Measurements from ENCODE around the gene VWF. TPM values are rescaled to one million over a fixed set of nuclear protein-coding genes. Genes with fewer than 3 reads are reported as not detected.

VWF gene
- total and polyA plus RNA-seq, 9 donors = 47.8 to 98.6 (median 80.7) TPM

GRCh38 chr12:5910790-5911548 lies 213.5 kb downstream of the VWF start:
- DNase-seq = no peak
- H3K4me3 ChIP-seq (ENCODE audit: low read length) = no peak overlapping the region
- peaks cover 8% of the 10 kb centered on the region for H3K27me3 ChIP-seq (ENCODE audit: control insufficient read depth, insufficient read depth, low read length)
- no peaks in the 10 kb centered on the region for H3K9me3 ChIP-seq (replicated peaks; ENCODE audit: control insufficient read depth, low read depth, low read length)
- H3K4me1 ChIP-seq (ENCODE audit: control insufficient read depth, insufficient read depth, low read length) = no peaks in the 10 kb centered on the region
- no peak overlapping the region for H3K27ac ChIP-seq (ENCODE audit: low read length)
- H3K36me3 ChIP-seq (ENCODE audit: control insufficient read depth, insufficient read depth, low read length) = no peaks in the 10 kb centered on the region
- 92% methylated on average over 4 of the region's 7 CpGs for WGBS (ENCODE audit: insufficient coverage)

- Histone ChIP-seq H3K4me1 (ENCODE audit: control insufficient read depth, insufficient read depth, low read length) (no peaks in the 10 kb centered on the region), H3K27ac (ENCODE audit: low read length) (no peak overlapping the region), H3K9me3 (replicated peaks; ENCODE audit: control insufficient read depth, low read depth, low read length) (no peaks in the 10 kb centered on the region), H3K4me3 (ENCODE audit: low read length) (no peak overlapping the region), H3K27me3 (ENCODE audit: control insufficient read depth, insufficient read depth, low read length) (peaks cover 9% of the 10 kb centered on the region), H3K36me3 (ENCODE audit: control insufficient read depth, insufficient read depth, low read length) (no peaks in the 10 kb centered on the region)
- 84% methylated on average over 5 of the region's 5 CpGs for WGBS (ENCODE audit: insufficient coverage)
- no peak for DNase-seq
Measured at GRCh38 chr12:5909560-5909959, 214.9 kb downstream of the VWF start.

GRCh38 chr12:5908251-5908650 lies 216.2 kb downstream of the VWF start:
- 73% methylated on average over 4 of the region's 7 CpGs for WGBS (ENCODE audit: insufficient coverage)
- Histone ChIP-seq H3K27ac (ENCODE audit: low read length) (no peak overlapping the region), H3K4me1 (ENCODE audit: control insufficient read depth, insufficient read depth, low read length) (no peaks in the 10 kb centered on the region), H3K4me3 (ENCODE audit: low read length) (no peak overlapping the region), H3K27me3 (ENCODE audit: control insufficient read depth, insufficient read depth, low read length) (peaks cover 12% of the 10 kb centered on the region), H3K9me3 (replicated peaks; ENCODE audit: control insufficient read depth, low read depth, low read length) (no peaks in the 10 kb centered on the region), H3K36me3 (ENCODE audit: control insufficient read depth, insufficient read depth, low read length) (no peaks in the 10 kb centered on the region)
- no peak for DNase-seq

- no peaks in the 10 kb centered on the region for H3K36me3 ChIP-seq (ENCODE audit: control insufficient read depth, insufficient read depth, low read length)
- no peak overlapping the region for H3K4me3 ChIP-seq (ENCODE audit: low read length)
- DNase-seq = no peak
- no peak overlapping the region for H3K27ac ChIP-seq (ENCODE audit: low read length)
- H3K27me3 ChIP-seq (ENCODE audit: control insufficient read depth, insufficient read depth, low read length) = peaks cover 12% of the 10 kb centered on the region
- WGBS (ENCODE audit: insufficient coverage) = 75% methylated on average over 9 of the region's 10 CpGs
- H3K9me3 ChIP-seq (replicated peaks; ENCODE audit: control insufficient read depth, low read depth, low read length) = no peaks in the 10 kb centered on the region
- H3K4me1 ChIP-seq (ENCODE audit: control insufficient read depth, insufficient read depth, low read length) = no peaks in the 10 kb centered on the region
Measured at GRCh38 chr12:5907807-5908206, 216.7 kb downstream of the VWF start.

GRCh38 chr12:5905757-5906156 lies 218.7 kb downstream of the VWF start:
- Histone ChIP-seq H3K36me3 (ENCODE audit: control insufficient read depth, insufficient read depth, low read length) (no peaks in the 10 kb centered on the region), H3K9me3 (replicated peaks; ENCODE audit: control insufficient read depth, low read depth, low read length) (no peaks in the 10 kb centered on the region), H3K4me3 (ENCODE audit: low read length) (no peak overlapping the region), H3K4me1 (ENCODE audit: control insufficient read depth, insufficient read depth, low read length) (peaks cover 7% of the 10 kb centered on the region), H3K27me3 (ENCODE audit: control insufficient read depth, insufficient read depth, low read length) (peaks cover 4% of the 10 kb centered on the region), H3K27ac (ENCODE audit: low read length) (no peak overlapping the region)
- DNase-seq = no peak
- WGBS (ENCODE audit: insufficient coverage) = 80% methylated on average over 1 of the region's 4 CpGs

- no peak for DNase-seq
- no peaks in the 10 kb centered on the region for H3K9me3 ChIP-seq (replicated peaks; ENCODE audit: control insufficient read depth, low read depth, low read length)
- H3K36me3 ChIP-seq (ENCODE audit: control insufficient read depth, insufficient read depth, low read length) = no peaks in the 10 kb centered on the region
- peaks cover 4% of the 10 kb centered on the region for H3K27me3 ChIP-seq (ENCODE audit: control insufficient read depth, insufficient read depth, low read length)
- no peak overlapping the region for H3K27ac ChIP-seq (ENCODE audit: low read length)
- 45% methylated on average over 5 of the region's 6 CpGs for WGBS (ENCODE audit: insufficient coverage)
- peaks cover 7% of the 10 kb centered on the region for H3K4me1 ChIP-seq (ENCODE audit: control insufficient read depth, insufficient read depth, low read length)
- H3K4me3 ChIP-seq (ENCODE audit: low read length) = no peak overlapping the region
Measured at GRCh38 chr12:5904969-5905368, 219.5 kb downstream of the VWF start.

GRCh38 chr12:5904441-5904840 lies 220.0 kb downstream of the VWF start:
- H3K36me3 ChIP-seq (ENCODE audit: control insufficient read depth, insufficient read depth, low read length) = no peaks in the 10 kb centered on the region
- no peaks in the 10 kb centered on the region for H3K9me3 ChIP-seq (replicated peaks; ENCODE audit: control insufficient read depth, low read depth, low read length)
- no peak for DNase-seq
- WGBS (ENCODE audit: insufficient coverage) = 61% methylated on average over 11 of the region's 11 CpGs
- H3K4me1 ChIP-seq (ENCODE audit: control insufficient read depth, insufficient read depth, low read length) = peaks cover 7% of the 10 kb centered on the region
- no peak overlapping the region for H3K27ac ChIP-seq (ENCODE audit: low read length)
- H3K4me3 ChIP-seq (ENCODE audit: low read length) = no peak overlapping the region
- H3K27me3 ChIP-seq (ENCODE audit: control insufficient read depth, insufficient read depth, low read length) = peaks cover 4% of the 10 kb centered on the region

GRCh38 chr12:5902736-5903135 lies 221.7 kb downstream of the VWF start:
- no CpG with 5 or more reads among the region's 2 CpGs for WGBS (ENCODE audit: insufficient coverage)
- peaks cover 4% of the 10 kb centered on the region for H3K27me3 ChIP-seq (ENCODE audit: control insufficient read depth, insufficient read depth, low read length)
- no peaks in the 10 kb centered on the region for H3K36me3 ChIP-seq (ENCODE audit: control insufficient read depth, insufficient read depth, low read length)
- H3K4me3 ChIP-seq (ENCODE audit: low read length) = no peak overlapping the region
- DNase-seq = no peak
- H3K4me1 ChIP-seq (ENCODE audit: control insufficient read depth, insufficient read depth, low read length) = peaks cover 7% of the 10 kb centered on the region
- no peaks in the 10 kb centered on the region for H3K9me3 ChIP-seq (replicated peaks; ENCODE audit: control insufficient read depth, low read depth, low read length)
- H3K27ac ChIP-seq (ENCODE audit: low read length) = no peak overlapping the region

GRCh38 chr12:5901416-5901815 lies 223.1 kb downstream of the VWF start:
- Histone ChIP-seq H3K4me1 (ENCODE audit: control insufficient read depth, insufficient read depth, low read length) (peaks cover 7% of the 10 kb centered on the region), H3K4me3 (ENCODE audit: low read length) (no peak overlapping the region), H3K9me3 (replicated peaks; ENCODE audit: control insufficient read depth, low read depth, low read length) (no peaks in the 10 kb centered on the region), H3K27ac (ENCODE audit: low read length) (no peak overlapping the region), H3K36me3 (ENCODE audit: control insufficient read depth, insufficient read depth, low read length) (no peaks in the 10 kb centered on the region), H3K27me3 (ENCODE audit: control insufficient read depth, insufficient read depth, low read length) (peaks cover 4% of the 10 kb centered on the region)
- 46% methylated on average over 5 of the region's 6 CpGs for whole genome bisulfite sequencing (ENCODE audit: insufficient coverage)
- peak; percentile 17 for DNase-seq

GRCh38 chr12:5900533-5901205 lies 223.8 kb downstream of the VWF start:
- no peak overlapping the region for H3K4me3 ChIP-seq (ENCODE audit: low read length)
- H3K4me1 ChIP-seq (ENCODE audit: control insufficient read depth, insufficient read depth, low read length) = peaks cover 7% of the 10 kb centered on the region
- no peaks in the 10 kb centered on the region for H3K9me3 ChIP-seq (replicated peaks; ENCODE audit: control insufficient read depth, low read depth, low read length)
- 22% methylated on average over 12 of the region's 15 CpGs for WGBS (ENCODE audit: insufficient coverage)
- H3K27me3 ChIP-seq (ENCODE audit: control insufficient read depth, insufficient read depth, low read length) = peaks cover 4% of the 10 kb centered on the region
- DNase-seq = peak; percentile 26
- H3K36me3 ChIP-seq (ENCODE audit: control insufficient read depth, insufficient read depth, low read length) = no peaks in the 10 kb centered on the region
- H3K27ac ChIP-seq (ENCODE audit: low read length) = no peak overlapping the region

All from muscle of leg (tissue), 11 donors.